ENCODE results near the gene CFAP44. TPM values are rescaled to one million over a fixed set of nuclear protein-coding genes. Genes with fewer than 3 reads are reported as not detected.

Gene CFAP44

DNA sequence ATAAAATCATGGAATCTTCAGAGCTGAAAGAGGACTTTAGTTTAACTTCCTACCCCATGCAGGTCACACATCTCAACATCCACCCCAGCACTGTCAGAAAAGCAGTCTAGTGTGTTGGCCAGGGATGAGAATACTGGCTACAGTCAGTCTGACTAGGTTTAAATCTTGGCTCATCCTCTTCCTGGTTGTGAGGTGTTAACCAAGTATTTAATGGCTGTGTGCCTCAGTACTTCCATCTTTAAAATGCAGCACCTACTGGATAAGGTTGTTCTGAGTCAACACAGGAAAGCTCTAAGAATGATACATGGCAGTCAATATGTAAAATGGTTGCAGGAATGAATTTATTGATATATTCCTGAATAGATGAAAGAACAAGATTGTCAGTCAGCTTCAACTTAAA lies 3.1 kb downstream of the CFAP44 start:
- no peak overlapping the region for H3K4me3 ChIP-seq (ENCODE audit: low read length)
- no peaks in the 10 kb centered on the region for H3K36me3 ChIP-seq (ENCODE audit: insufficient read depth, low read length)
- no peak overlapping the region for H3K4me2 ChIP-seq (ENCODE audit: low read length)
- H3K4me1 ChIP-seq (ENCODE audit: control insufficient read depth, insufficient read depth, low read length), result peaks cover 9% of the 10 kb centered on the region
- no peak overlapping the region for H3K9ac ChIP-seq (ENCODE audit: low read depth, low read length)
- H3K27me3 ChIP-seq (ENCODE audit: control insufficient read depth, insufficient read depth, low read length), result no peaks in the 10 kb centered on the region
- no peaks in the 10 kb centered on the region for H3K9me3 ChIP-seq (replicated peaks; ENCODE audit: low read length)

DNA sequence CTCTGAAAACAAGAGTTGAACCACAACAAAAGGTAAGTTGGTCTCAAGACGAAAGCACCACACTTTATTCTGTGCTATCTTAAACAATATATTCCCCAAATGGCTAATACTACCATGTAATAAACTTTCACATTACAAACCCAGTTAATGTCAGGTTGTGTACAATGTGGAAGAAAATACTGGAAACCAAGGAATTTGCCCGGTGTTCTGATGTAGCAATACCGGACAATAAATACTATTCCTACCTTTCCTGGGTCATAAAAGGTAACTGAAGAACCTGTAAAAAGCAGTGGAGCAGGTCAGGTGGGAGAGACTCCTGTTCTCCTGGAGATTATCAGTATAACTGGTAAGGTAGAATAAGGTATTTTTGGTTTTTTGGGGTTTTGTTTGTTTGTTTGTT lies 3.9 kb downstream of the CFAP44 start:
- Histone ChIP-seq H3K9ac (ENCODE audit: low read depth, low read length) (no peak overlapping the region), H3K4me1 (ENCODE audit: control insufficient read depth, insufficient read depth, low read length) (peaks cover 9% of the 10 kb centered on the region), H3K27me3 (ENCODE audit: control insufficient read depth, insufficient read depth, low read length) (no peaks in the 10 kb centered on the region), H3K36me3 (ENCODE audit: insufficient read depth, low read length) (no peaks in the 10 kb centered on the region), H3K9me3 (replicated peaks; ENCODE audit: low read length) (no peaks in the 10 kb centered on the region), H3K4me2 (ENCODE audit: low read length) (no peak overlapping the region), H3K4me3 (ENCODE audit: low read length) (no peak overlapping the region)

DNA sequence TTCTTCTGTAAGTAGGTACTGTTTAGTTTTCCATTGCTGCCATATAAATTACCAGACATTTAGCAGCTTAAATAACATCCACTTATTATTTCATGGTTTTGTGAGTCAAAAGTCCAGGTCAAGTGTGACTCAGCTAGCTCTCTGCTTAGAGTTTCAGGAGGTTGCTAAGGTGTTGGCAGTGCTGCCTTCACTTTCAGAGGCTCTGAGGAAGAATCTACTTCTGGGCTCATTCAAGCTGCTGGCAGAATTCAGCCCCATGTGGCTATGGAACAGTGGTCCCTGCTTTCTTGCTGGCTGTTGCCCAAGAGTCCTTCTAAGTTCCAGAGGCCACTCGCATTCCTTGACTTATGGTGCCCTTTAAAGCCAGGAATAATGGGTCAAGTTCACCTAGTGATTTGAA lies 4.5 kb downstream of the CFAP44 start:
- Histone ChIP-seq H3K36me3 (ENCODE audit: insufficient read depth, low read length) (no peaks in the 10 kb centered on the region), H3K9me3 (replicated peaks; ENCODE audit: low read length) (no peaks in the 10 kb centered on the region), H3K4me1 (ENCODE audit: control insufficient read depth, insufficient read depth, low read length) (peaks cover 9% of the 10 kb centered on the region), H3K9ac (ENCODE audit: low read depth, low read length) (no peak overlapping the region), H3K27me3 (ENCODE audit: control insufficient read depth, insufficient read depth, low read length) (no peaks in the 10 kb centered on the region), H3K4me3 (ENCODE audit: low read length) (no peak overlapping the region), H3K4me2 (ENCODE audit: low read length) (no peak overlapping the region)

DNA sequence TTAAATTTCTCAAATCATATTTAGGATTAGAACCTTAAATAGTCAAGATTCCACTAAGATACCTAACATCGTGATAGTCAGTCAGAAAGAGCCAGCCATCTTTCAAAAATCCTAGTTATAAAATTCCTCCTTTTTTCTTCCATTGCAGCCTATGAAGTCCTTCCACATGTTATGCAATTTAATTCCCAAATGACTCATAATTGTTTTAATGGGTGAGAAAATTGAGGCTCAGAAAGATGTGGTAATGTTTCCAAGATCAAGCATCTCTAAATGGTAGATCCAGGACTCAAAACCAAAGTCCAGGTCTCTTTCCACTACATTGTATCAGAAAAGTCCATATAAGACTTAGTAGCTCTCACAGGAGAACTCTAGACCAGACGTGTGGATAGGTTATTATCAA lies 9.5 kb downstream of the CFAP44 start:
- H3K4me3 ChIP-seq (ENCODE audit: low read length), result no peak overlapping the region
- H3K36me3 ChIP-seq (ENCODE audit: insufficient read depth, low read length), result no peaks in the 10 kb centered on the region
- no peaks in the 10 kb centered on the region for H3K9me3 ChIP-seq (replicated peaks; ENCODE audit: low read length)
- peaks cover 11% of the 10 kb centered on the region for H3K4me1 ChIP-seq (ENCODE audit: control insufficient read depth, insufficient read depth, low read length)
- no peak overlapping the region for H3K4me2 ChIP-seq (ENCODE audit: low read length)
- no peak overlapping the region for H3K9ac ChIP-seq (ENCODE audit: low read depth, low read length)
- H3K27me3 ChIP-seq (ENCODE audit: control insufficient read depth, insufficient read depth, low read length), result no peaks in the 10 kb centered on the region

DNA sequence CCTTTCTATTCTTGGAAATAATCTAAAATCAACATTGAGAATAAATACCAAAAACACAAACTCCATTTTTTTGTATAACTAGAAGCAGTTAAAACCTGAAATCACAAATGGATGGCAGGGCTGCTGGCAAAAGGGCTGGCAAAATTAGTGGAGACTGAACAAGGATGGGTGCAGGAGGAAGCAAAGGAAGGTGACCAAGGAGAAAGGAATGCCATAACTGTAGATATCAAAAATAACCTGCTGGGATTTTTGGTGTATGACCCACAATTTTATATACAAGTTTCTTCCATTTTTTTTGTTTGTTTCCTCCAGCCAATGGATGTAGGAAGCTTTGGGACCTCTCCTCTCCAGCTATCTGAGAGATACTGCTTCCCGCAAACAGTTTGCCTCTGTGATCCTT lies 12.7 kb downstream of the CFAP44 start:
- Histone ChIP-seq H3K36me3 (ENCODE audit: insufficient read depth, low read length) (peaks cover 16% of the 10 kb centered on the region), H3K27me3 (ENCODE audit: control insufficient read depth, insufficient read depth, low read length) (no peaks in the 10 kb centered on the region), H3K4me1 (ENCODE audit: control insufficient read depth, insufficient read depth, low read length) (peaks cover 5% of the 10 kb centered on the region), H3K9me3 (replicated peaks; ENCODE audit: low read length) (no peaks in the 10 kb centered on the region), H3K4me3 (ENCODE audit: low read length) (no peak overlapping the region), H3K4me2 (ENCODE audit: low read length) (no peak overlapping the region), H3K9ac (ENCODE audit: low read depth, low read length) (no peak overlapping the region)

DNA sequence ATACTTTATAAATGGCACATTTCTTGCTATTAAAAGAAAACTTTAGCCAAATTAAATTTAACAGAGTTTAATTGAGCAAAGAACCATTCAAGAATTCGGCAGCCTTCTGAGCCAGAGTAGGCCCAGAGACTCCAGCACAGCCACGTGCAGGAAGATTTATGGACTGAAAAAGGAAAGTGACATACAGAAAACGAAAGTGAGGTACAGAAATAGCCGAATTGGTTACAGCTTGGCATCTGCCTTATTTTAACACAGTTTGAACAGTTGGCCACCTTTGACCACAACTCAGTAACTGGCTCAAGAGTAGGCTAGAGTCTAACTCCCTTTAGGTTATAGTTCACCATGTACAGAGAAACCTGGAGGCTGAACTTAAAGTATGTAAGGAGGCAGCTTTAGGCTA lies 17.6 kb downstream of the CFAP44 start:
- H3K4me2 ChIP-seq (ENCODE audit: low read length), result no peak overlapping the region
- no peaks in the 10 kb centered on the region for H3K27me3 ChIP-seq (ENCODE audit: control insufficient read depth, insufficient read depth, low read length)
- H3K9ac ChIP-seq (ENCODE audit: low read depth, low read length), result no peak overlapping the region
- H3K4me1 ChIP-seq (ENCODE audit: control insufficient read depth, insufficient read depth, low read length), result peaks cover 5% of the 10 kb centered on the region
- H3K9me3 ChIP-seq (replicated peaks; ENCODE audit: low read length), result no peaks in the 10 kb centered on the region
- H3K4me3 ChIP-seq (ENCODE audit: low read length), result no peak overlapping the region
- H3K36me3 ChIP-seq (ENCODE audit: insufficient read depth, low read length), result peaks cover 16% of the 10 kb centered on the region

DNA sequence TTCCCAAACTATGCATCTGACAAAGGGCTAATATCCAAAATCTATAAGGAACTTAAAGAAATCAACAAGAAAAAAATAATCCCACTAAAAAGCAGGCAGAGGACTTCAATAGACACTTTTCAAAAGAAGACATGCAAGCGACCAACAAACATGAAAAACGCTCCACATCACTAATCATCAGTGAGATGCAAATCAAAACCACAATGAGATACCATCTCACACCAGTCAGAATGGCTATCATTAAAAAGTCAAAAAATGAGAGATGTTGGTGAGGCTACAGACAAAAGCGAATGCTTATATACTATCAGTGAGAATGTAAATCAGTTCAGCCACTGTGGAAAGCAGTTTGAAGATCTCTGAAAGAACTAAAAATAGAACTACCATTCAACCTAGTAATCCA lies 20.2 kb downstream of the CFAP44 start:
- Histone ChIP-seq H3K4me3 (ENCODE audit: low read length) (no peak overlapping the region), H3K27me3 (ENCODE audit: control insufficient read depth, insufficient read depth, low read length) (no peaks in the 10 kb centered on the region), H3K4me2 (ENCODE audit: low read length) (no peak overlapping the region), H3K9ac (ENCODE audit: low read depth, low read length) (no peak overlapping the region), H3K9me3 (replicated peaks; ENCODE audit: low read length) (no peaks in the 10 kb centered on the region), H3K36me3 (ENCODE audit: insufficient read depth, low read length) (peaks cover 16% of the 10 kb centered on the region), H3K4me1 (ENCODE audit: control insufficient read depth, insufficient read depth, low read length) (no peaks in the 10 kb centered on the region)

DNA sequence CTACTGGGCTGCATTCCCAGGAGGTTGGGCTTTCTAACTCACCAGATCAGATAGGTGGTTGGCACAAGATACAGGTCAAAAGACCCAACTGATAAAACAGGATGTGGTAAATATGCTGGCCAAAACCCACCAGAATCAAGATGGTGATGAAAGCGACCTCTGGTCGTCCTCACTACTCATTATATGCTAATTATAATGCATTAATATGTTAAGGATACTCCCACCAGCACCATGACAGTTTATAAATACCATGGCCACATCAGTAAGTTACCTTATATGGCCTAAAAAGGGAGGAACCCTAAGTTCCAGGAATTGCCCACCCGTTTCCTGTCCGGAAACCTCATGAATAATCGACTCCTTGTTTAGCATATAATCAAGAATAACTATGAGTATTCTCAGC lies 31.6 kb downstream of the CFAP44 start:
- Histone ChIP-seq H3K4me2 (ENCODE audit: low read length) (no peak overlapping the region), H3K4me3 (ENCODE audit: low read length) (no peak overlapping the region), H3K9me3 (replicated peaks; ENCODE audit: low read length) (no peaks in the 10 kb centered on the region), H3K4me1 (ENCODE audit: control insufficient read depth, insufficient read depth, low read length) (no peaks in the 10 kb centered on the region), H3K27me3 (ENCODE audit: control insufficient read depth, insufficient read depth, low read length) (no peaks in the 10 kb centered on the region), H3K36me3 (ENCODE audit: insufficient read depth, low read length) (no peaks in the 10 kb centered on the region), H3K9ac (ENCODE audit: low read depth, low read length) (no peak overlapping the region)

DNA sequence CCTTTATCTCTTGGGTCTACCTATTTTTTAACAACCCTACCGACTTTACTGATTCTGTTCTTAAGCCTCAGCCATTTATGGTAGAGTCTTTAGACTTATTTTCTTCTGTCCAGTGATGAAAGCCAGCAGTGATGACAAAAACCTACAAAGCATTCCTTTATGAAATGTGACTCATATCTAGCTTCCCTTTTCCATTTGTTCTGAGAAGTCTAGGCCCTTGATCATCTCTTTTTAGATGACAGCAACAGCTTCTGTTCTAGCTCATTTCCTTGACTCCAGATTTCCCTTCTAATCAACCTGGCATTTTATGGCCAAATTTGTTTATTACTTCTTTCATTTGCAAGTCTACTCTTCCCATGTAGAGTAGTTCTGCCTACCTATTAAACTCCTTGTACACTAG lies 36.1 kb downstream of the CFAP44 start:
- Histone ChIP-seq H3K36me3 (ENCODE audit: insufficient read depth, low read length) (peaks cover 2% of the 10 kb centered on the region), H3K9ac (ENCODE audit: low read depth, low read length) (no peak overlapping the region), H3K9me3 (replicated peaks; ENCODE audit: low read length) (no peaks in the 10 kb centered on the region), H3K4me3 (ENCODE audit: low read length) (no peak overlapping the region), H3K4me2 (ENCODE audit: low read length) (no peak overlapping the region), H3K27me3 (ENCODE audit: control insufficient read depth, insufficient read depth, low read length) (no peaks in the 10 kb centered on the region), H3K4me1 (ENCODE audit: control insufficient read depth, insufficient read depth, low read length) (no peaks in the 10 kb centered on the region)

DNA sequence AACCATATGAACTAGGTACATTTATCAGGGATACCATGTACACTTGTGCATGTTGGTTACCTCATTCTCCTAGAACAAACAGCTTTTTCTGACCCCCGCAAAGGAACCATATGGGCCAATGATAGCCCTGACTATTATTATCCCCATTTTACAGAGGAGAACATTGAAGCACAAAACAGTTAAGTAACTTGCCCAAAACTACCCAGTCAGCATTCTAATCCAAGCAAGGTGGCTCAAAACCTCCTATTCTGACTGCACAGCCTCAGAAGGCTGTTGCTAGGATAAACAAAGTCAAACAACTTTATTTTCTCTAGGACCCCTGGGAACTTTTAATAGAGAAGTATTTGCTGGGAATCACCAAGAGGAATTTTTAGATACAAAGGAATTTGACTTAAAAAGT lies 36.7 kb downstream of the CFAP44 start:
- H3K9ac ChIP-seq (ENCODE audit: low read depth, low read length), result no peak overlapping the region
- H3K36me3 ChIP-seq (ENCODE audit: insufficient read depth, low read length), result peaks cover 2% of the 10 kb centered on the region
- H3K4me3 ChIP-seq (ENCODE audit: low read length), result no peak overlapping the region
- H3K27me3 ChIP-seq (ENCODE audit: control insufficient read depth, insufficient read depth, low read length), result no peaks in the 10 kb centered on the region
- no peaks in the 10 kb centered on the region for H3K4me1 ChIP-seq (ENCODE audit: control insufficient read depth, insufficient read depth, low read length)
- no peaks in the 10 kb centered on the region for H3K9me3 ChIP-seq (replicated peaks; ENCODE audit: low read length)
- no peak overlapping the region for H3K4me2 ChIP-seq (ENCODE audit: low read length)

Small RNA genes lying within 50 kb of the gene (small RNA-seq; reads per million reads assigned to genes)
- not detected for gene MIR8076

Data from skeletal muscle satellite cell (primary cell).